CD14-positive monocyte (primary cell): Measurements from ENCODE around the gene ATG13. TPM values are rescaled to one million over a fixed set of nuclear protein-coding genes. Genes with fewer than 3 reads are reported as not detected.

Source experiments
- DNase-seq, 3 donors: peaks; one replicate each; pipeline ENCODE4 v3.0.0-alpha.2; 2011 to 2022
- H2AFZ ChIP-seq: 2 replicates; pipeline ENCODE4 v1.6.0; 2012; ENCODE audit warnings: mild to moderate bottlenecking, low read depth, low read length, inconsistent platforms; ENCODE audit not compliant: insufficient read depth, poor library complexity, severe bottlenecking
- H3K27ac ChIP-seq, 2 donors: 1 replicate in 1 of 2; 2 replicates in 1 of 2; pipeline ENCODE4 v1.5.1; 2012 to 2013; ENCODE audit warnings: low read length in 2 of 2, control low read depth in 1 of 2, inconsistent platforms in 1 of 2, low read depth in 1 of 2, mild to moderate bottlenecking in 1 of 2
- H3K27me3 ChIP-seq, 2 donors: one replicate each; pipeline versions ENCODE4 v1.6.0 to v1.6.1; 2011 to 2013; ENCODE audit warnings: low read length in 2 of 2; ENCODE audit not compliant: control insufficient read depth in 2 of 2, insufficient read depth in 2 of 2
- H3K36me3 ChIP-seq, 2 donors: replicated peaks in 1 of 2; 1 replicate in 1 of 2; 2 replicates in 1 of 2; pipeline versions ENCODE4 v1.5.1 to v1.6.1; 2012 to 2013; ENCODE audit warnings: low read length in 2 of 2, control low read depth in 1 of 2, inconsistent platforms in 1 of 2, mild to moderate bottlenecking in 1 of 2; ENCODE audit not compliant: insufficient read depth in 2 of 2, control insufficient read depth in 1 of 2
- H3K4me1 ChIP-seq, 2 donors: 1 replicate in 1 of 2; 2 replicates in 1 of 2; pipeline versions ENCODE4 v1.5.1 to v1.6.1; 2012 to 2013; ENCODE audit warnings: low read length in 2 of 2, control low read depth in 1 of 2, inconsistent platforms in 1 of 2, mild to moderate bottlenecking in 1 of 2, moderate library complexity in 1 of 2; ENCODE audit not compliant: insufficient read depth in 2 of 2, control insufficient read depth in 1 of 2
- H3K4me2 ChIP-seq: replicated peaks from 2 replicates; pipeline ENCODE3; 2012; ENCODE audit warnings: low read length, moderate library complexity, mild to moderate bottlenecking; ENCODE audit not compliant: poor library complexity, severe bottlenecking; ENCODE audit errors: extremely low read depth
- H3K4me3 ChIP-seq, 3 experiments: fragments of 200-600 bp in 1 of 3; sonication (generic) in 1 of 3; replicated peaks in 1 of 3; 1 replicate in 2 of 3; 2 replicates in 1 of 3; pipeline ENCODE4 v1.5.1; 2011 to 2013; ENCODE audit warnings: low read length in 3 of 3, mild to moderate bottlenecking in 3 of 3, control low read depth in 2 of 3, low read depth in 2 of 3, inconsistent platforms in 1 of 3, moderate library complexity in 1 of 3
- H3K79me2 ChIP-seq: 2 replicates; pipeline ENCODE4 v1.6.0; 2012; ENCODE audit warnings: mild to moderate bottlenecking, control low read depth, inconsistent platforms, low read length, moderate library complexity; ENCODE audit not compliant: insufficient read depth
- H3K9ac ChIP-seq: 2 replicates; pipeline ENCODE4 v1.6.0; 2017; ENCODE audit warnings: low read length, mild to moderate bottlenecking; ENCODE audit not compliant: insufficient read depth, poor library complexity, severe bottlenecking
- H3K9me3 ChIP-seq, 2 donors: replicated peaks in 1 of 2; 1 replicate in 1 of 2; 2 replicates in 1 of 2; pipeline versions ENCODE4 v1.5.1 to v1.6.1; 2012 to 2013; ENCODE audit warnings: low read length in 2 of 2, control low read depth in 1 of 2; ENCODE audit not compliant: control insufficient read depth in 1 of 2, insufficient read depth in 1 of 2
- H4K20me1 ChIP-seq: 2 replicates; pipeline ENCODE4 v1.6.0; 2012; ENCODE audit warnings: mild to moderate bottlenecking, low read length, control low read depth, moderate library complexity; ENCODE audit not compliant: insufficient read depth
- H3K27ac Mint-ChIP-seq, 7 donors: one replicate each; pipeline ENCODE4 v1.8.0; 2020; ENCODE audit warnings: mild to moderate bottlenecking in 7 of 7, mixed read lengths in 7 of 7, moderate library complexity in 6 of 7, inconsistent platforms in 2 of 7
- H3K27me3 Mint-ChIP-seq, 3 donors: one replicate each; pipeline ENCODE4 v1.8.0; 2021 to 2022; ENCODE audit warnings: low read depth in 3 of 3, mild to moderate bottlenecking in 3 of 3, mixed read lengths in 3 of 3, moderate library complexity in 3 of 3, inconsistent platforms in 1 of 3
- H3K36me3 Mint-ChIP-seq, 2 donors: one replicate each; pipeline ENCODE4 v1.8.0; 2020; ENCODE audit warnings: mixed read lengths in 2 of 2, inconsistent platforms in 1 of 2, mild to moderate bottlenecking in 1 of 2
- H3K4me1 Mint-ChIP-seq: one replicate; pipeline ENCODE4 v1.8.0; 2020; ENCODE audit warnings: mild to moderate bottlenecking, mixed read lengths
- H3K4me3 Mint-ChIP-seq, 2 donors: one replicate each; pipeline ENCODE4 v1.8.0; 2020; ENCODE audit warnings: mild to moderate bottlenecking in 2 of 2, mixed read lengths in 2 of 2, moderate library complexity in 1 of 2
- H3K9me3 Mint-ChIP-seq, 7 donors: one replicate each; pipeline ENCODE4 v1.8.0; 2020 to 2022; ENCODE audit warnings: mixed read lengths in 7 of 7, mild to moderate bottlenecking in 6 of 7, moderate library complexity in 6 of 7, inconsistent platforms in 2 of 7
- WGBS: methylation state at CpG from one replicate; pipeline ENCODE4 v1.1.5; 2013; ENCODE audit warnings: missing lambda C conversion rate; ENCODE audit not compliant: insufficient coverage; 5-methylcytosine and 5-hydroxymethylcytosine counted together
- intact Hi-C, 2 donors: fragments of 100-400 bp; cut with micrococcal nuclease; formaldehyde crosslinking; loops; one replicate each; pipeline versions ENCODE4 v1.15.0 to v1.15.1; 2023
- polyA plus RNA-seq, 3 donors: library from polyadenylated mRNA; depleted of rRNA in 1 of 3; unstranded in 2 of 3; stranded (reverse) in 1 of 3; fragments of 300-500 nt in 2 of 3; fragments of >200 nt in 1 of 3; fragmentation: Illumina TruSeq in 2 of 3; gene quantifications; 1 replicate in 2 of 3; 2 replicates in 1 of 3; pipeline ENCODE4 v1.2.3, GENCODE V29; 2012 to 2021
- TF ChIP-seq, protein P1 (sequence below): fragments of 200-600 bp; IDR thresholded peaks from one replicate; pipeline ENCODE4 v1.8.0; 2022; ENCODE audit warnings: antibody characterized with exemption, mild to moderate bottlenecking

ATG13 gene
- polyA plus RNA-seq, 3 donors: 33.7 to 55.5 (median 51.2) TPM

DNA sequence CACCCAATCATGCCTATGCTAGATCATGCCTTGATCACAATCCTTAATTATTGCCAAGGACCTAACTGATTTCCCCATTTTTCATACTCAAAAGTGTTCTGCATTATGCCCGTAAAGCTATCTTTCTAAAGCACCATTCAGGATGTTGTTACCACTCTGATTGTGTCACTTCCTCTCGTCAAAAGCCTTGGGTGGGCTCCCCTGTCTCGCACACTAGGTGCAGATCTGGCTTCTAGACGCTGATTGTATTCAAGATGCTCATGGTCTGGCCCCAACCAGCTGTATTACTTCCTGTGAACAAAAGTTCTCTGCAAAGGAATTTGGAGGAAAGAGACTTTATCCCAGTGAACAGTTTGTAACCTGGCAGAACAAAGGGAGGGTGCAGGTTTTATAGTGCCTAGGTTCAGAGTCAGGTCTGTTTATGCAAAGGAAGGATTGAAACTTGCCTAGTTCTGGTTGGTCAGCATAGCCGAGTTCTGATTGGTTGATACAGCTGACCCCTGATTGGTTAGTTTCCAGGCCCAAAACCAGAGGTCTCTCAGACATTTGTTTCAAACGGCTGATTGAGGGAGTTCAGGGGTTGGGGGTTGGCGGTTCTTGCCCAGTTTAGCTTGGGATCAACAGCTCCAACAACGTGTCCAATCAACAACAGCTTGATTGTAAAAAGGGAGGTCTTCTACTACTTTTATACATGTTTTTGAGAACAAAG is 25.4 kb downstream of the ATG13 start:
- peaks cover 55 to 94% of the 10 kb centered on the region in 2 donors for H3K36me3 ChIP-seq
- Mint-ChIP-seq H3K9me3 (peaks cover 0 to 6% (median 3%) of the 10 kb centered on the region in 7 donors), H3K27ac (peak overlapping the region in 1 of 7 donors; percentile 68), H3K36me3 (peaks cover 66 to 92% of the 10 kb centered on the region in 2 donors), H3K27me3 (no peaks in the 10 kb centered on the region), H3K4me3 (no peak overlapping the region), H3K4me1 (peaks cover 9% of the 10 kb centered on the region)
- no peak overlapping the region for H3K4me2 ChIP-seq
- H3K4me3 ChIP-seq: no peak overlapping the region
- WGBS: 69% methylated on average over 6 of the region's 8 CpGs
- H3K9ac ChIP-seq: no peak overlapping the region
- no peaks in the 10 kb centered on the region for H3K4me1 ChIP-seq
- no peak for DNase-seq
- peaks cover 45% of the 10 kb centered on the region for H4K20me1 ChIP-seq
- H3K27me3 ChIP-seq: no peaks in the 10 kb centered on the region
- H3K79me2 ChIP-seq: peaks cover 25% of the 10 kb centered on the region
- TF ChIP-seq, protein P1, sequence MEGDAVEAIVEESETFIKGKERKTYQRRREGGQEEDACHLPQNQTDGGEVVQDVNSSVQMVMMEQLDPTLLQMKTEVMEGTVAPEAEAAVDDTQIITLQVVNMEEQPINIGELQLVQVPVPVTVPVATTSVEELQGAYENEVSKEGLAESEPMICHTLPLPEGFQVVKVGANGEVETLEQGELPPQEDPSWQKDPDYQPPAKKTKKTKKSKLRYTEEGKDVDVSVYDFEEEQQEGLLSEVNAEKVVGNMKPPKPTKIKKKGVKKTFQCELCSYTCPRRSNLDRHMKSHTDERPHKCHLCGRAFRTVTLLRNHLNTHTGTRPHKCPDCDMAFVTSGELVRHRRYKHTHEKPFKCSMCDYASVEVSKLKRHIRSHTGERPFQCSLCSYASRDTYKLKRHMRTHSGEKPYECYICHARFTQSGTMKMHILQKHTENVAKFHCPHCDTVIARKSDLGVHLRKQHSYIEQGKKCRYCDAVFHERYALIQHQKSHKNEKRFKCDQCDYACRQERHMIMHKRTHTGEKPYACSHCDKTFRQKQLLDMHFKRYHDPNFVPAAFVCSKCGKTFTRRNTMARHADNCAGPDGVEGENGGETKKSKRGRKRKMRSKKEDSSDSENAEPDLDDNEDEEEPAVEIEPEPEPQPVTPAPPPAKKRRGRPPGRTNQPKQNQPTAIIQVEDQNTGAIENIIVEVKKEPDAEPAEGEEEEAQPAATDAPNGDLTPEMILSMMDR: no peak
- H2AFZ ChIP-seq: no peak overlapping the region
- intact Hi-C loops: no loop called here
- H3K27ac ChIP-seq: no peak overlapping the region
- H3K9me3 ChIP-seq: no peaks in the 10 kb centered on the region

DNA sequence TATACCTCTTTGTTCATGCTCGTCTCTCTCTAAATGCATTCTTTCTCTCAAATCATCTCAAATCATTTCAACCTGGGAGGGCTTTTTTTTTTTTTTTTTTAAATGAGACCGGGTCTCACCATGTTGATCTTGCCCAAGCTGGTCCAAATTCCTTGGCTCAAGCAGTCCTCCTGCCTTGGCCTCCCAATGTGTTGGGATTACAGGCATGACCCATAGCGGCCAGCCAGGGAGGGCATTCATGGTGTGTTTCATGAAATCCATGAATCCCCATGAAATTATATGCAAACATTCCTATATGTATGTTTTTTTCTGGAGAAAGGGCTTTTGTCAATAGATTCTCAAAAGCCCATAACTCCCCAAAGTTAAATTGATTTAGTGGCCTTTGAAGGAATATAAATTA is 26.2 kb downstream of the ATG13 start:
- H3K9me3 Mint-ChIP-seq: peaks cover 0 to 6% (median 3%) of the 10 kb centered on the region in 7 donors
- Histone ChIP-seq H3K27me3 (no peaks in the 10 kb centered on the region), H3K36me3 (peaks cover 60 to 94% of the 10 kb centered on the region in 2 donors), H3K4me2 (no peak overlapping the region), H3K4me3 (no peak overlapping the region), H3K79me2 (peaks cover 18% of the 10 kb centered on the region), H3K27ac (no peak overlapping the region), H3K9ac (no peak overlapping the region), H2AFZ (no peak overlapping the region), H4K20me1 (peaks cover 45% of the 10 kb centered on the region), H3K9me3 (no peaks in the 10 kb centered on the region), H3K4me1 (no peaks in the 10 kb centered on the region)
- no peaks in the 10 kb centered on the region for H3K27me3 Mint-ChIP-seq
- no peak for DNase-seq
- H3K4me3 Mint-ChIP-seq: no peak overlapping the region
- H3K27ac Mint-ChIP-seq: peak overlapping the region in 1 of 7 donors; percentile 70
- TF ChIP-seq, protein P1: no peak
- WGBS: 100% methylated on average over 1 of the region's 3 CpGs
- peaks cover 9% of the 10 kb centered on the region for H3K4me1 Mint-ChIP-seq
- peaks cover 67 to 92% of the 10 kb centered on the region in 2 donors for H3K36me3 Mint-ChIP-seq
- intact Hi-C loops: no loop called here
